PC-3 (cell line): ENCODE measurements around the gene PRR12. TPM values are rescaled to one million over a fixed set of nuclear protein-coding genes. Genes with fewer than 3 reads are reported as not detected.
A peak's percentile ranks its signal among the peaks of the same experiment; 100 is the strongest.

Source experiments
- ATAC-seq: fragments of 200-7000 bp; cut with Tn5 transposase; 2 replicates; pipeline ENCODE4 v1.9.1; 2020; ENCODE audit warnings: mild to moderate bottlenecking, moderate library complexity
- BruUV-seq: library from RNA; stranded (reverse); fragments of 400-500 nt; replicated peaks from 2 replicates; lab custom pipeline; 2021; lab: Mats Ljungman, UMichigan
- CTCF ChIA-PET: fragments of 300-600 bp; sonication (Branson Sonifier 250); formaldehyde crosslinking; loops from one replicate; lab custom pipeline; 2022; ENCODE audit warnings: antibody characterized with exemption; lab: Charles Lee
- POLR2A ChIA-PET: fragments of 300-600 bp; sonication (Branson Sonifier 250); formaldehyde crosslinking; loops from one replicate; lab custom pipeline; 2022; ENCODE audit warnings: antibody characterized with exemption; ENCODE audit not compliant: unreplicated experiment; lab: Charles Lee
- DNase-seq: peaks from one replicate; pipeline ENCODE4 v3.0.0-alpha.2; 2015
- H2AFZ ChIP-seq: fragments of 300-600 bp; sonication (generic); 2 replicates; pipeline ENCODE4 v1.6.0; 2016; ENCODE audit warnings: antibody characterized with exemption, low read length
- H3F3A ChIP-seq: fragments of 300-600 bp; sonication (generic); one replicate; pipeline ENCODE4 v1.6.0; 2017; ENCODE audit warnings: antibody characterized with exemption, low read length, control low read depth, mild to moderate bottlenecking; ENCODE audit not compliant: unreplicated experiment
- H3K27ac ChIP-seq: fragments of 300-600 bp; sonication (generic); 2 replicates; pipeline ENCODE4 v1.5.1; 2016; ENCODE audit warnings: mild to moderate bottlenecking, low read length
- H3K27me3 ChIP-seq: fragments of 300-600 bp; sonication (generic); 2 replicates; pipeline ENCODE4 v1.6.1; 2016; ENCODE audit warnings: low read length, mixed read lengths
- H3K36me3 ChIP-seq: fragments of 300-600 bp; sonication (generic); 2 replicates; pipeline ENCODE4 v1.6.1; 2016; ENCODE audit warnings: low read depth, mixed run types, low read length, mixed read lengths
- H3K4me1 ChIP-seq: fragments of 300-600 bp; sonication (generic); 2 replicates; pipeline ENCODE4 v1.5.1; 2016; ENCODE audit warnings: low read length; ENCODE audit not compliant: insufficient read depth
- H3K4me2 ChIP-seq: fragments of 300-600 bp; sonication (generic); 2 replicates; pipeline ENCODE4 v1.6.0; 2016; ENCODE audit warnings: low read length
- H3K4me3 ChIP-seq: fragments of 300-600 bp; sonication (generic); 2 replicates; pipeline ENCODE4 v1.5.1; 2016; ENCODE audit warnings: mild to moderate bottlenecking, low read length, mixed read lengths
- H3K79me2 ChIP-seq: fragments of 300-600 bp; sonication (generic); 2 replicates; pipeline ENCODE4 v1.6.1; 2017; ENCODE audit warnings: low read length, mixed read lengths
- H3K9ac ChIP-seq: fragments of 300-600 bp; sonication (generic); 2 replicates; pipeline ENCODE4 v1.6.0; 2016; ENCODE audit warnings: mild to moderate bottlenecking, low read length
- H3K9me2 ChIP-seq: fragments of 300-600 bp; sonication (generic); replicated peaks from 2 replicates; pipeline ENCODE4 v1.6.1; 2016; ENCODE audit warnings: mixed run types, low read length, mixed read lengths
- H3K9me3 ChIP-seq: fragments of 300-600 bp; sonication (generic); 2 replicates; pipeline ENCODE4 v1.6.1; 2016; ENCODE audit warnings: low read length, mixed read lengths
- H4K20me1 ChIP-seq: fragments of 300-600 bp; sonication (generic); 2 replicates; pipeline ENCODE4 v1.6.1; 2016; ENCODE audit warnings: low read length, mixed read lengths
- EZH2 ChIP-seq: fragments of 300-600 bp; sonication (generic); IDR thresholded peaks from one replicate; pipeline ENCODE4 v1.6.1; 2017; ENCODE audit warnings: antibody characterized with exemption, mild to moderate bottlenecking, low read length; ENCODE audit not compliant: unreplicated experiment
- EZH2phosphoT487 ChIP-seq: fragments of 300-600 bp; sonication (generic); IDR thresholded peaks from 2 replicates; pipeline ENCODE4 v1.6.1; 2018; ENCODE audit warnings: mild to moderate bottlenecking, antibody characterized with exemption, low read length, borderline replicate concordance
- intact Hi-C: fragments of 100-400 bp; cut with micrococcal nuclease; formaldehyde crosslinking; loops from 2 replicates; pipeline ENCODE4 v1.9.0; 2023
- total RNA-seq: library from RNA; depleted of rRNA; stranded (reverse); fragments of >200 nt; gene quantifications from 2 replicates; pipeline ENCODE4 v1.2.3, GENCODE V29; 2014; rRNA removed
- TF ChIP-seq, protein P1 (sequence below): fragments of 300-600 bp; sonication (generic); conservative IDR thresholded peaks from 2 replicates; pipeline ENCODE4 v1.5.1; 2017; ENCODE audit warnings: antibody characterized with exemption, low read depth, mild to moderate bottlenecking, low read length

The PRR12 gene
- total RNA-seq, 1 experiment from 2014 or later = 14.6 TPM

DNA sequence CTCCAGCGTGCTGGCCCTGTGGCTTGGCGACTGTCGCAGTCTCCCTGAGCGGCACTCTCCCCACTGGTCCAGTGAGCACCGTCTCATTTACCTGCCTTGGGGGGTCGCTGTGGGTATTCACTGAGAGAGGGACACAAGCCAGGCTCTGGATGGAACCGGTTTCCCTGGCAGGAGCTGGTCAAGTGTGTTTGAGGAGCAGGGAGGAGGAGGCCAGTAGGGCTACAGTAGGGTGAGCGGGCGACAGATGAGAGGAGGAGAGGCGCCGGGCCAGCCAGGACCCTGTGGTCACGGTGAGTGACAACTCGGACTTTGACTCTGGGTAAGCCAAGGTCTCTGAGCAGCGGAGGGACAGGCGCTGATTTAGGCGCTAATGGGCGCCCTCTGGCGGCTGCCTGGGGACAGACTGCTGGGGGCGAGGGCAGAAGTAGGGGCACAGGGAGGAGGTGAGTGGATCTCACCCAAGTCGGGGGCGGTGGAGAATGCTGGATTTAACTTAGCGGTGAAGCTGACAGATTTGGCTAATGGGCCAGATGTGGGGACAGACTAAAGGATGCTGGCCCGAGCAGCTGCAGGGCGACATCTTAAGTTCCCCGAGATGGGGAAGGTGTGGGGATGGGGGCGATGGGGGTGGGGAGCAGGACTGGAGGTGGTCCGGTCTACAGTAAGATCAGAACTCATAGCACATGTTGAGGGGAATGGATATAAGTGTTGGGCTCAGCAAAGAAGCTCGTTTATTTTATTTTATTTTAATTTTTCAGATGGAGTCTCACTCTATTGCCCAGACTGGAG is 81.3 kb downstream of the PRR12 start:
- Histone ChIP-seq H3K9me3 (no peaks in the 10 kb centered on the region), H4K20me1 (peaks cover 1% of the 10 kb centered on the region; the same call in 1 of the 2 replicates), H3K79me2 (peaks cover 9% of the 10 kb centered on the region), H2AFZ (peak overlapping the region; percentile 10), H3K36me3 (peaks cover 11% of the 10 kb centered on the region), H3K27me3 (no peaks in the 10 kb centered on the region), H3K27ac (no peak overlapping the region), H3K9ac (no peak overlapping the region), H3K9me2 (no peaks in the 10 kb centered on the region), H3K4me3 (no peak overlapping the region), H3F3A (no peaks in the 10 kb centered on the region), H3K4me1 (peaks cover 14% of the 10 kb centered on the region), H3K4me2 (peak overlapping the region; percentile 21)
- ChIA-PET POLR2A (no interaction called here), CTCF (interaction anchor here (0.5 kb wide), 1 partner anchor 239 kb away, joined by 6 read pairs; no protein-coding TSS in a partner anchor)
- TF ChIP-seq EZH2 = no peak
- no peak for TF ChIP-seq EZH2phosphoT487
- TF ChIP-seq, protein P1, sequence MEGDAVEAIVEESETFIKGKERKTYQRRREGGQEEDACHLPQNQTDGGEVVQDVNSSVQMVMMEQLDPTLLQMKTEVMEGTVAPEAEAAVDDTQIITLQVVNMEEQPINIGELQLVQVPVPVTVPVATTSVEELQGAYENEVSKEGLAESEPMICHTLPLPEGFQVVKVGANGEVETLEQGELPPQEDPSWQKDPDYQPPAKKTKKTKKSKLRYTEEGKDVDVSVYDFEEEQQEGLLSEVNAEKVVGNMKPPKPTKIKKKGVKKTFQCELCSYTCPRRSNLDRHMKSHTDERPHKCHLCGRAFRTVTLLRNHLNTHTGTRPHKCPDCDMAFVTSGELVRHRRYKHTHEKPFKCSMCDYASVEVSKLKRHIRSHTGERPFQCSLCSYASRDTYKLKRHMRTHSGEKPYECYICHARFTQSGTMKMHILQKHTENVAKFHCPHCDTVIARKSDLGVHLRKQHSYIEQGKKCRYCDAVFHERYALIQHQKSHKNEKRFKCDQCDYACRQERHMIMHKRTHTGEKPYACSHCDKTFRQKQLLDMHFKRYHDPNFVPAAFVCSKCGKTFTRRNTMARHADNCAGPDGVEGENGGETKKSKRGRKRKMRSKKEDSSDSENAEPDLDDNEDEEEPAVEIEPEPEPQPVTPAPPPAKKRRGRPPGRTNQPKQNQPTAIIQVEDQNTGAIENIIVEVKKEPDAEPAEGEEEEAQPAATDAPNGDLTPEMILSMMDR = peak; percentile 98
- DNase-seq = peak; percentile 82
- intact Hi-C loops = no loop called here
- ATAC-seq = peak; percentile 25
- BruUV-seq = no TSS peak

Other genes starting within 250 kb of the PRR12 start
- gene TEAD2, start 228.8 kb upstream of the PRR12 start, total RNA-seq = 56.2 and 72.2 TPM in 2 replicates
- gene DKKL1, start 227.3 kb upstream of the PRR12 start, total RNA-seq = 2.4 and 4.2 TPM in 2 replicates
- not detected in 2 replicates for gene KASH5, start 202.9 kb upstream of the PRR12 start, total RNA-seq
- gene PTH2, start 167.7 kb upstream of the PRR12 start, total RNA-seq = not detected in 2 replicates
- not detected in 2 replicates for gene GFY, start 165.8 kb upstream of the PRR12 start, total RNA-seq
- 0.11 TPM in 1 of 2 replicates, not detected in the other for gene SLC17A7, start 149.7 kb upstream of the PRR12 start, total RNA-seq
- 171 and 200 TPM in 2 replicates for gene PIH1D1, start 139.4 kb upstream of the PRR12 start, total RNA-seq
- gene ALDH16A1, start 138.0 kb upstream of the PRR12 start, total RNA-seq = not detected in 2 replicates
- 0.18 and 2.8 TPM in 2 replicates for gene FLT3LG, start 117.0 kb upstream of the PRR12 start, total RNA-seq
- gene RPL13A, start 103.6 kb upstream of the PRR12 start, total RNA-seq = 3,023 and 3,169 TPM in 2 replicates
- 3,913 and 5,174 TPM in 2 replicates for gene RPS11, start 94.7 kb upstream of the PRR12 start, total RNA-seq
- gene FCGRT, start 78.5 kb upstream of the PRR12 start, total RNA-seq = 46.3 and 46.7 TPM in 2 replicates
- 33.7 and 70.4 TPM in 2 replicates for gene RCN3, start 63.2 kb upstream of the PRR12 start, total RNA-seq
- gene NOSIP, start 10.6 kb upstream of the PRR12 start, total RNA-seq = 195 and 214 TPM in 2 replicates
- gene PRRG2, start 9.9 kb upstream of the PRR12 start, total RNA-seq = 16.4 and 17.0 TPM in 2 replicates
- 24.0 and 32.0 TPM in 2 replicates for gene RRAS, start 49.0 kb downstream of the PRR12 start, total RNA-seq
- gene SCAF1, start 51.0 kb downstream of the PRR12 start, total RNA-seq = 46.8 and 78.6 TPM in 2 replicates
- 223 and 236 TPM in 2 replicates for gene IRF3, start 74.7 kb downstream of the PRR12 start, total RNA-seq
- gene BCL2L12, start 74.8 kb downstream of the PRR12 start, total RNA-seq = 82.5 and 104 TPM in 2 replicates
- gene PRMT1, start 86.1 kb downstream of the PRR12 start, total RNA-seq = 625 and 761 TPM in 2 replicates
- gene ADM5, start 98.4 kb downstream of the PRR12 start, total RNA-seq = 5.0 and 6.3 TPM in 2 replicates
- 11.5 and 13.6 TPM in 2 replicates for gene CPT1C, start 99.9 kb downstream of the PRR12 start, total RNA-seq
- gene TSKS, start 172.1 kb downstream of the PRR12 start, total RNA-seq = not detected in 2 replicates
- 143 and 159 TPM in 2 replicates for gene AP2A1, start 175.8 kb downstream of the PRR12 start, total RNA-seq
- 9.4 and 10.9 TPM in 2 replicates for gene FUZ, start 222.1 kb downstream of the PRR12 start, total RNA-seq
- gene MED25, start 227.1 kb downstream of the PRR12 start, total RNA-seq = 47.5 and 54.9 TPM in 2 replicates